ENCODE measurements around the gene PIEZO1.

- TF ChIP-seq CTCF (IDR thresholded peaks at IDR 0.05; ENCODE audit: extremely low read depth in 1 of 2, insufficient read depth in 1 of 2, low read depth in 1 of 2, low read length in 2 of 2) (no peak), POLR2AphosphoS5 (IDR thresholded peaks at IDR 0.05; ENCODE audit: insufficient read depth, low read depth, low read length) (no peak), POLR2A (IDR thresholded peaks at IDR 0.05; ENCODE audit: low read depth, low read length) (no peak), EZH2 (IDR thresholded peaks at IDR 0.05; ENCODE audit: borderline replicate concordance, low read depth, low read length, severe bottlenecking) (no peak), GATA2 (IDR thresholded peaks at IDR 0.05; ENCODE audit: insufficient read depth, insufficient read length, low read depth, low read length) (no peak)
- TF ChIP-seq, protein P1, sequence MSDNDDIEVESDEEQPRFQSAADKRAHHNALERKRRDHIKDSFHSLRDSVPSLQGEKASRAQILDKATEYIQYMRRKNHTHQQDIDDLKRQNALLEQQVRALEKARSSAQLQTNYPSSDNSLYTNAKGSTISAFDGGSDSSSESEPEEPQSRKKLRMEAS (IDR thresholded peaks at IDR 0.05; ENCODE audit: insufficient read depth, insufficient read length) = no peak
Observed at GRCh38 chr16:88746506-88746905, 38.5 kb downstream of the PIEZO1 start.
